ENCODE results near the gene DECR2.

The DECR2 gene

DNA sequence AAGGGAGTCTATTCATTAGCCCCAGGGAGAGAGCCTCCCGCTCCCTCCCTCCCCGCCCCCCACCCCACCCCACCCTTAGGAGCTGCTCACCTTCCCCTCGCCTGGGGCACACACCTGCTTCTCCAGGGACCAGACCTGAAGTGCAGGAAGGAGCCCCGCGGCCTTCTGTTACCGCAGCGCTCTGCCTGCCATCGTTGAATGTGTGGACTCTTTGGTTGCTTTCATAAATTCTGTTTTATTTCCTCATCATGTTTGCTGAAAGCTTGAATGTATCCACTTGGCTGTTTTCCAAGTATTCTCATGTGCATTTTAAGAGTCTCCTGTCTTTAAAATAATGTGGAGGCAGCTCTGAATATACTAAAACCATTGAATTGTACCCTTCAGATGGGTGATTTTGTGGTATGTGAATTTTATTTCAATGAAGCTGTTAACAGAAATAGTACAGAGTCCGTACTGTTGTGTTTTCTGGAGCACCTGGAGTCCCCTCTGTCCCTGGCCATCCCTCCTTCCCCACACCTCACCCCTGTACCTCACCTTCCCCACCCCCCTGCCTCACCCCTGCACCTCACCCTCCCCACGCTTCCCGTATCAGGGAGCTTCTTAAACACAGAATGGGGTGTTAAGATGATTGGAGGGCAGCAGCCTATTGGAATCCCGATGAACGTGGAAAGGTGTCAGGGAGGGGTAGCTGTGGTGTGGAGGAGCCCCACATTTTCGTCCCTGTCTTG is 49.3 kb downstream of the DECR2 start:
- DNase-seq = no peak

- no peak for DNase-seq
Observed at GRCh38 chr16:454397-454940, 52.8 kb downstream of the DECR2 start.

DNA sequence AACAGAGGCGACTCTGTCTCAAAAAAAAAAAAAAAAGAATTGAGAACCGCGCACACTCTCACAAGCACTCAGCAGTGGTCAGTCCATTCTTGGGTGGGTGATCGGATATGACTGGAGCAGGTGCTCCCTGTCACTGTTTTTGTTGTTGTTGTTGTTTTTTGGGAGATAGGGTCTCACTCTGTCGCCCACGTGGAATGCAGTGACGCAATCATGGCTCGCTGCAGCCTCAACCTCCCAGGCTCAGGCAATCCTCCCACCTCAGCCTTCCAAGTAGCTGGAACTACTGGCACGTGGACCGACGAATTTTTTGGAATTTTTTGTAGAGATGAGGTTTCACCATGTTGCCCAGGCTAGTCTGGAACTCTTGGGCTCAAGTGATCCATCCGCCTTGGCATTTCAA is 53.8 kb downstream of the DECR2 start:
- DNase-seq = no peak

DNA sequence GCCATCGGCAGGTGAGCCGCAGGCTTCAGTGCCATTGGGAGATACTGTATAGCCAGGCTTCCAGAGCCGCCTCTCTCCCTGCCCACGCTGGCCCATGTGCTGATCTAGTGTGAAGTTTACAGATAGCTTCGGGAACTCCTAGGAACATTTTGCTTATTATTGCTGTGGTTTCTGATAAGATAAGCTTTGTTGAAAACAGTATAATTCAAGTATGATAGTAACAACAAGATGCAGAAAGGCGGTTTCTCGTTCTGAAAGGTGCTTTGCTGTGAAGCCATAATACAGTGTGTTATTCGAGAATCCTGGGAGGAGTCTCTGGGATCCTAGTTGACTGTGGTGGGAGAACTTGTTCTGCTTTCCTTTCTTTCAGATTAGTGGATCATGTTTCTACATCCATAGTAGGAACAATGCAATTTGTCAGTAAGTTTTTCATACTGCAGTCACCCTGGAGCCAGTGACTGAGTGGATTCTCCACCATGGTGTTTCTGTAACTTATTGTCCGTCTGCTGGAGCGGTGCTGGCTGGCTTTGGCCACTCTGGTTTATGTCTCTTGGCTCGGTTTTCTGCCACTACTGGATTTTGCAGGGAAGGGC is 55.3 kb downstream of the DECR2 start:
- DNase-seq = no peak

GRCh38 chr16:457732-458400 is 56.2 kb downstream of the DECR2 start:
- DNase-seq = no peak

- DNase-seq = no peak
Observed at GRCh38 chr16:459761-460160, 58.1 kb downstream of the DECR2 start.

DNA sequence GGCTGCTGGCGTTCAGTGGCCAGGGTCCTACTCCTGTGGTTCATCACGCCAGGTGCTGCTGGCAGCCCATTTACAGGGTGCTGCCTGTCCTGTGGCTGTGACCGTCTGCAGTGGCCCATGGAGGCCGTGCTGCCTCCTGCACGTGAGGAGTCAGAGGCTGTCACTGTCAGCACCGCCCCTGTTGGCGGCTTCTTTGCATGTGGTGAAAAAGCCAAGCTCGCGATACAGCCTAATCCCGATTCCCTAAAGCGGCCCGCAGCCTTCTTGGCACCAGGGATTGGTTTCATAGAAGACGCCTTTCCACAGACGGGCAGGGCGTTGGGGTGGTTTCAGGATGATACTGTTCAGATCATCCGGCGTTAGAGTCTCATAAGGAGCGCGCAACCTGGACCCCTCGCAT is 59.1 kb downstream of the DECR2 start:
- DNase-seq = no peak
